ENCODE measurements around the gene RBMS3. TPM values are rescaled to one million over a fixed set of nuclear protein-coding genes. Genes with fewer than 3 reads are reported as not detected.

Gene RBMS3
- total and polyA plus RNA-seq, 2 experiments from 2014 or later: 20.8 TPM

GRCh38 chr3:29290596-29290995 is 9.7 kb downstream of the RBMS3 start:
- Histone ChIP-seq H3K27ac (no peak overlapping the region), H3K27me3 (no peaks in the 10 kb centered on the region), H3K9me3 (ENCODE audit: low read depth) (no peaks in the 10 kb centered on the region), H3K4me3 (no peak overlapping the region), H3K36me3 (no peaks in the 10 kb centered on the region), H3K4me1 (ENCODE audit: low read depth) (peaks cover 7% of the 10 kb centered on the region)
- no peak for DNase-seq (ENCODE audit: low read depth in 1 of 2, low spot score in 1 of 2)
- no peak for TF ChIP-seq CTCF (IDR thresholded peaks at IDR 0.05; ENCODE audit: low read depth, low read length)

- no peak for DNase-seq (ENCODE audit: low read depth in 1 of 2, low spot score in 1 of 2)
- H3K27me3 ChIP-seq: no peaks in the 10 kb centered on the region
- no peaks in the 10 kb centered on the region for H3K4me1 ChIP-seq (ENCODE audit: low read depth)
- H3K36me3 ChIP-seq: no peaks in the 10 kb centered on the region
- no peaks in the 10 kb centered on the region for H3K9me3 ChIP-seq (ENCODE audit: low read depth)
- no peak for TF ChIP-seq CTCF (IDR thresholded peaks at IDR 0.05; ENCODE audit: low read depth, low read length)
- H3K27ac ChIP-seq: no peak overlapping the region
- no peak overlapping the region for H3K4me3 ChIP-seq
Measured at GRCh38 chr3:29291260-29291981, 10.6 kb downstream of the RBMS3 start.

- Histone ChIP-seq H3K4me1 (ENCODE audit: low read depth) (no peaks in the 10 kb centered on the region), H3K4me3 (no peak overlapping the region), H3K9me3 (ENCODE audit: low read depth) (no peaks in the 10 kb centered on the region), H3K27me3 (no peaks in the 10 kb centered on the region), H3K36me3 (no peaks in the 10 kb centered on the region), H3K27ac (no peak overlapping the region)
- no peak for DNase-seq (ENCODE audit: low read depth in 1 of 2, low spot score in 1 of 2)
- no peak for TF ChIP-seq CTCF (IDR thresholded peaks at IDR 0.05; ENCODE audit: low read depth, low read length)
Measured at GRCh38 chr3:29291982-29292363, 11.1 kb downstream of the RBMS3 start.

- Histone ChIP-seq H3K27ac (no peak overlapping the region), H3K27me3 (no peaks in the 10 kb centered on the region), H3K4me1 (ENCODE audit: low read depth) (no peaks in the 10 kb centered on the region), H3K36me3 (no peaks in the 10 kb centered on the region), H3K9me3 (ENCODE audit: low read depth) (no peaks in the 10 kb centered on the region), H3K4me3 (no peak overlapping the region)
- DNase-seq (ENCODE audit: low read depth in 1 of 2, low spot score in 1 of 2): no peak
- no peak for TF ChIP-seq CTCF (IDR thresholded peaks at IDR 0.05; ENCODE audit: low read depth, low read length)
Measured at GRCh38 chr3:29293421-29293820, 12.6 kb downstream of the RBMS3 start.

- Histone ChIP-seq H3K4me1 (ENCODE audit: low read depth) (no peaks in the 10 kb centered on the region), H3K27ac (no peak overlapping the region), H3K36me3 (no peaks in the 10 kb centered on the region), H3K9me3 (ENCODE audit: low read depth) (no peaks in the 10 kb centered on the region), H3K27me3 (no peaks in the 10 kb centered on the region), H3K4me3 (no peak overlapping the region)
- no peak for DNase-seq (ENCODE audit: low read depth in 1 of 2, low spot score in 1 of 2)
- TF ChIP-seq CTCF (IDR thresholded peaks at IDR 0.05; ENCODE audit: low read depth, low read length): no peak
Measured at GRCh38 chr3:29297998-29298397, 17.1 kb downstream of the RBMS3 start.
